GM18499 (cell line): Measurements from ENCODE around the gene C11orf58.

Source experiments
- ATAC-seq: cut with Tn5 transposase; IDR thresholded peaks from one replicate; pipeline ENCODE4 v1.9.1; 2021; ENCODE audit warnings: moderate number of reproducible peaks; ENCODE audit not compliant: insufficient read depth, unreplicated experiment

C11orf58 gene

GRCh38 chr11:16799221-16799620 lies 60.8 kb downstream of the C11orf58 start:
- no peak for ATAC-seq

- no peak for ATAC-seq
These were observed 61.4 kb downstream of the C11orf58 start for GRCh38 chr11:16799890-16800289.

GRCh38 chr11:16800382-16800781 lies 61.9 kb downstream of the C11orf58 start:
- ATAC-seq: no peak

GRCh38 chr11:16801288-16801980 lies 63.0 kb downstream of the C11orf58 start:
- no peak for ATAC-seq

- ATAC-seq: no peak
These were observed 65.9 kb downstream of the C11orf58 start for GRCh38 chr11:16804104-16804947.

GRCh38 chr11:16805938-16806337 lies 67.5 kb downstream of the C11orf58 start:
- ATAC-seq: no peak

- no peak for ATAC-seq
These were observed 68.3 kb downstream of the C11orf58 start for GRCh38 chr11:16806791-16807190.

- ATAC-seq: no peak
These were observed 68.9 kb downstream of the C11orf58 start for GRCh38 chr11:16807306-16807705.
